Right forelimb (tissue), 1 donor: Measurements from ENCODE around the gene KLHL7.
"Not testable (repeated sequence)": the region's sequence is repeated elsewhere in the genome, so short reads cannot be mapped to it uniquely, and the experiment has no call there.

Source experiments
- DNase-seq: peaks from one replicate; pipeline ENCODE4 v3.0.0-alpha.2; 2018

The KLHL7 gene

GRCh38 chr7:23222439-23223030 is 117.0 kb downstream of the KLHL7 start:
- no peak for DNase-seq

- DNase-seq: not testable (repeated sequence)
Measured at GRCh38 chr7:23224364-23224763, 118.8 kb downstream of the KLHL7 start.

- DNase-seq: no peak
Measured at GRCh38 chr7:23226844-23227450, 121.4 kb downstream of the KLHL7 start.
